ENCODE results near the gene ZNF335.

- no peak for TF ChIP-seq POLR2AphosphoS5 (IDR thresholded peaks at IDR 0.05)
- no peak for TF ChIP-seq CTCF (IDR thresholded peaks at IDR 0.05)
Measured at GRCh38 chr20:45959126-45959525, 12.9 kb downstream of the ZNF335 start.
